Activated CD4-positive, CD25-positive, alpha-beta regulatory T cell treated with anti-CD3 and anti-CD28 coated beads, Interleukin-2, amount 50 U/mL, for 16 hours (primary cell): ENCODE measurements around the gene CBX7.

ENCODE experiments used
- DNase-seq: peaks from one replicate; pipeline ENCODE4 v3.0.0-alpha.2; 2020; ENCODE audit warnings: low read depth, low spot score

The CBX7 gene

GRCh38 chr22:39125622-39126021 is 26.9 kb downstream of the CBX7 start:
- no peak for DNase-seq

- DNase-seq, result no peak
Measured at GRCh38 chr22:39123751-39124581, 28.5 kb downstream of the CBX7 start.

GRCh38 chr22:39122772-39123470 is 29.6 kb downstream of the CBX7 start:
- no peak for DNase-seq

GRCh38 chr22:39120983-39121382 is 31.5 kb downstream of the CBX7 start:
- DNase-seq, result no peak

- DNase-seq, result peak; percentile 61
Measured at GRCh38 chr22:39117585-39118191, 34.8 kb downstream of the CBX7 start.

- no peak for DNase-seq
Measured at GRCh38 chr22:39115977-39116621, 36.4 kb downstream of the CBX7 start.

GRCh38 chr22:39115570-39115969 is 36.9 kb downstream of the CBX7 start:
- no peak for DNase-seq

GRCh38 chr22:39114112-39114511 is 38.4 kb downstream of the CBX7 start:
- no peak for DNase-seq

- DNase-seq, result no peak
Measured at GRCh38 chr22:39110631-39111561, 41.6 kb downstream of the CBX7 start.

- DNase-seq, result no peak
Measured at GRCh38 chr22:39109361-39109760, 43.1 kb downstream of the CBX7 start.

- no peak for DNase-seq
Measured at GRCh38 chr22:39108487-39108886, 44.0 kb downstream of the CBX7 start.

GRCh38 chr22:39106326-39106725 is 46.2 kb downstream of the CBX7 start:
- DNase-seq, result no peak

GRCh38 chr22:39103431-39103830 is 49.0 kb downstream of the CBX7 start:
- no peak for DNase-seq

- DNase-seq, result no peak
Measured at GRCh38 chr22:39101226-39101625, 51.3 kb downstream of the CBX7 start.

GRCh38 chr22:39098576-39098975 is 53.9 kb downstream of the CBX7 start:
- DNase-seq, result no peak

GRCh38 chr22:39098026-39098425 is 54.5 kb downstream of the CBX7 start:
- no peak for DNase-seq

GRCh38 chr22:39097098-39098020 is 55.1 kb downstream of the CBX7 start, which contains the start of gene APOBEC3H:
APOBEC3H (plus strand) TSS chr22:39097244; CDS start chr22:39100279, 3,035 bp downstream.
- no peak for DNase-seq

GRCh38 chr22:39095971-39096370 is 56.5 kb downstream of the CBX7 start:
- DNase-seq, result no peak

- no peak for DNase-seq
Measured at GRCh38 chr22:39094717-39095389, 57.6 kb downstream of the CBX7 start.
